HS-27A (cell line): ENCODE results near the gene AP1M2.
"Not testable (repeated sequence)": the region's sequence is repeated elsewhere in the genome, so short reads cannot be mapped to it uniquely, and the experiment has no call there.

ENCODE experiments used
- DNase-seq: peaks from one replicate; pipeline ENCODE4 v3.0.0-alpha.2; 2012; ENCODE audit warnings: low read depth, missing footprints

Gene AP1M2

GRCh38 chr19:10565028-10565566, 22.0 kb downstream of the AP1M2 start:
- no peak for DNase-seq

GRCh38 chr19:10562609-10563008, 24.5 kb downstream of the AP1M2 start:
- DNase-seq, result no peak

GRCh38 chr19:10560154-10560553, 27.0 kb downstream of the AP1M2 start:
- no peak for DNase-seq

GRCh38 chr19:10557603-10558197, 29.4 kb downstream of the AP1M2 start:
- DNase-seq, result no peak

- no peak for DNase-seq
Observed at GRCh38 chr19:10555610-10555973, 31.5 kb downstream of the AP1M2 start.

GRCh38 chr19:10554760-10555609, 32.1 kb downstream of the AP1M2 start:
- no peak for DNase-seq

GRCh38 chr19:10553943-10554381, 33.1 kb downstream of the AP1M2 start:
- DNase-seq, result no peak

GRCh38 chr19:10553087-10553667, 33.9 kb downstream of the AP1M2 start:
- DNase-seq, result no peak

GRCh38 chr19:10552510-10553053, 34.5 kb downstream of the AP1M2 start:
- DNase-seq, result no peak

GRCh38 chr19:10551698-10552301, 35.3 kb downstream of the AP1M2 start:
- no peak for DNase-seq

- DNase-seq, result not testable (repeated sequence)
Observed at GRCh38 chr19:10551006-10551405, 36.1 kb downstream of the AP1M2 start.

- no peak for DNase-seq
Observed at GRCh38 chr19:10550336-10550735, 36.8 kb downstream of the AP1M2 start.

GRCh38 chr19:10549733-10550132, 37.4 kb downstream of the AP1M2 start:
- no peak for DNase-seq

GRCh38 chr19:10548746-10549276, 38.3 kb downstream of the AP1M2 start:
- DNase-seq, result no peak

- no peak for DNase-seq
Observed at GRCh38 chr19:10546817-10547216, 40.3 kb downstream of the AP1M2 start.

GRCh38 chr19:10544753-10545251, 42.3 kb downstream of the AP1M2 start:
- no peak for DNase-seq

- DNase-seq, result no peak
Observed at GRCh38 chr19:10544242-10544752, 42.8 kb downstream of the AP1M2 start.

- DNase-seq, result no peak
Observed at GRCh38 chr19:10543420-10544241, 43.5 kb downstream of the AP1M2 start, which contains the start of gene ATG4D. Gene ATG4D (plus strand): TSS chr19:10543904. CDS start chr19:10544091, 187 bp downstream.

GRCh38 chr19:10543059-10543419, 44.1 kb downstream of the AP1M2 start:
- DNase-seq, result no peak

GRCh38 chr19:10539016-10539415, 48.1 kb downstream of the AP1M2 start:
- DNase-seq, result not testable (repeated sequence)
